Astrocyte of the cerebellum (primary cell): ENCODE measurements around the gene ANKRD11.

Experiments
- DNase-seq: peaks from one replicate; pipeline ENCODE4 v3.0.0-alpha.2; 2011; ENCODE audit warnings: low read depth
- H3K4me3 ChIP-seq: 2 replicates; pipeline ENCODE4 v1.5.1; 2011; ENCODE audit warnings: mild to moderate bottlenecking, low read depth, low read length, moderate library complexity
- CTCF ChIP-seq: IDR thresholded peaks from 2 replicates; pipeline ENCODE4 v1.5.1; 2012; ENCODE audit warnings: low read length, low read depth, moderate library complexity, mild to moderate bottlenecking; ENCODE audit errors: missing control alignments
- in situ Hi-C: cut with HindIII; loops from 2 replicates; pipeline ENCODE4 v1.10.0; 2017; ENCODE audit warnings: low sequenced_read_pairs

Gene ANKRD11

DNA sequence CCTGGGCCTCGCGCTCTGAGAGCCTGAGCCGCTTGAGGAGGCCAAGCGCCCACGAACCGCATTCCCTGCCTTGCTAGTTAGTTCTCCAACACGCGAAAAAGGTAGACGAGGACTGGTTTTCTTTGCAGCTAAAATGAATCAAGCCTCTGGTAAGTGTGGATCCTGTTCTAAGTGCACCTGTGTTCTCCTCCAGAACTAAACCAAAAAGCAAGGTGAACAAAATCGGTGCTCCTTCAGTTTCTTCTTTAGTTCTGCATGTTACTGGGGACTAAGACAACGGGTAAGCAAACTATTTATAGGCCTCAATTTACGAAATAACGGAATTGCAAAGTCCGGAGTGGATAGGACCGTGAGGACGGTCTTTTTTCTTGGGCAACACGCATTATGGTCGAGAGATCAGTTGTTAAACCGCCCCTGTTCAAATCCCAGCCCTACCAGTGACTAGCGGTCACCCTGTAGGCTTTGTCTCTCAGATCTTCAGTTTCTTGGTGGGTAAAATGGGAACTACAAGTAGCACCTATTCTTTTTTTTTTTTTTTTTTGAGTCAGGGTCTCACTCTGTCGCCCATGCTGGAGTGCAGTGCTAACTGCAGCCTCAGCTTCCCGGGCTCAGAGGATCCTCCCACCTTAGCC lies 993 bp upstream of the ANKRD11 start:
- H3K4me3 ChIP-seq, result peak overlapping the region; percentile 91
- TF ChIP-seq CTCF, result no peak
- no peak for DNase-seq
- in situ Hi-C loops, result no loop called here

DNA sequence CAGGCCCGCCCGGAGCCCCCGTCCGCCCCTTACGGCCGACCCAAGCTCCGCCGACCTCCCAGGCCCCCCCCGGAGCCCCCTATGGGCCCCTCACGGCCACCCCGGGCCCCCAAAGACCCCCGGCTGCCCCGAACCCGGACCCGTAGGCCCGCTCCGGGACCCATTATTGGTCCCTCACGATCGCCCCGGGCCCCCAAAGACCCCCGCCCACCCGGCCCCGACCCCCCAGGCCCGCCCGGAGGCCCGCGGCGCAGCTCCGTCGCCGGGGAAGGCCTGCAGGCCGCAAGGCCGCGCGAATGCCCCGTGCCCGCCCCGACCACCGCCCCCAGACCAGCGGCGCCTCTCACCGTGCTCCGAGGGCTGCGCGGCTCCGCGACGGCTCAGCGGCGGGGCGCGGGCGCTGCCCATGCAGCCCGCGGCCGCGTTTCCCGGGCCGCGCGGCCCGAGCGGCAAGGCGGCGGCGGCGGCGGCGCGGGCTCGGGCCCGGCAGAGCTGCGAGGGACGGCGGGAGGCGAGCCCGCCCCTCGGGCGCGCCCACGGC lies 393 bp downstream of the ANKRD11 start:
- no peak for DNase-seq
- peak overlapping the region; percentile 65 for H3K4me3 ChIP-seq
- in situ Hi-C loops, result no loop called here
- TF ChIP-seq CTCF, result no peak

DNA sequence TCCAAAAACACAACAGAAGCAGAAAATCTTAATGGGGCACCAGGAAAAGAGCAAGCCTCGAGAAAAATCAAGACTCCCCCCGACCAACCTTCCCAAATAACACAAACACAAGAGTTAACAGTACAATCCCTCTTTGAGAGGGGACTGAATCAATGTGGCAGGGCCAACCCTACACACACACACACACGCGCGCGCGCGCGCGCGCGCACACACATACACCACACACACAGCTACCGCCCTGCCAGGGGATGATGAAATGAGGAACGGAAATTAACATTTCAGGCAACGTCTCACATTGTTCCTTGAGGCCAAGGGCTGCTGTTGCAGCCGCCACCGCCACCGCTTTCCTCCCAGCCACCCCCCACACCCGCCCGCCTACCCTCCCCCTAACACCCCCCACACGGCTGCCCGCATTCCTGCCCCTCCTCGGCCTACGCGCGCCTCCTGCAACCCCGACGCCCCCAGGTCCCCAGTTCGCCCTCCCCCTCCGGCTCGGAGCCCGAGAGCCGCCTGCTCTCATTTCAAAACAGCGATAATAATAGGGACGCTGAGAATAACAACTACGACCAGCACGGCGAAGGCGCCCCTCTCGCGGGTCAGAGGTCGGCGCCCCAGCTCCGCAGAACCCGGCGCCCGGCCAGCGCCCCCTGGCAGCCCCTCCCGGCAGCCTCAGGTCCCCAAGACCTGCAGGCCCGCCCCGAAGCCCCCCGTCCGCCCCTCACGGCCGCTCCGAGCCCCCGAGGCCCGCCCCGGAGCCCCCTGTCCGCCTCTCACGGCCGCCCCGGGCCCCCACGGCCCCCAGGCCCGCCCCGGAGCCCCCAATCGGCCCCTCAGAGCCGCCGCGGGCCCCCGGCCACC lies 1.1 kb downstream of the ANKRD11 start:
- no peak for TF ChIP-seq CTCF
- in situ Hi-C loops, result no loop called here
- DNase-seq, result peak; percentile 87
- peak overlapping the region; percentile 65 for H3K4me3 ChIP-seq

- DNase-seq, result no peak
- in situ Hi-C loops, result no loop called here
- TF ChIP-seq CTCF, result no peak
- H3K4me3 ChIP-seq, result no peak overlapping the region
Measured at GRCh38 chr16:89485701-89486246, 4.6 kb downstream of the ANKRD11 start.

DNA sequence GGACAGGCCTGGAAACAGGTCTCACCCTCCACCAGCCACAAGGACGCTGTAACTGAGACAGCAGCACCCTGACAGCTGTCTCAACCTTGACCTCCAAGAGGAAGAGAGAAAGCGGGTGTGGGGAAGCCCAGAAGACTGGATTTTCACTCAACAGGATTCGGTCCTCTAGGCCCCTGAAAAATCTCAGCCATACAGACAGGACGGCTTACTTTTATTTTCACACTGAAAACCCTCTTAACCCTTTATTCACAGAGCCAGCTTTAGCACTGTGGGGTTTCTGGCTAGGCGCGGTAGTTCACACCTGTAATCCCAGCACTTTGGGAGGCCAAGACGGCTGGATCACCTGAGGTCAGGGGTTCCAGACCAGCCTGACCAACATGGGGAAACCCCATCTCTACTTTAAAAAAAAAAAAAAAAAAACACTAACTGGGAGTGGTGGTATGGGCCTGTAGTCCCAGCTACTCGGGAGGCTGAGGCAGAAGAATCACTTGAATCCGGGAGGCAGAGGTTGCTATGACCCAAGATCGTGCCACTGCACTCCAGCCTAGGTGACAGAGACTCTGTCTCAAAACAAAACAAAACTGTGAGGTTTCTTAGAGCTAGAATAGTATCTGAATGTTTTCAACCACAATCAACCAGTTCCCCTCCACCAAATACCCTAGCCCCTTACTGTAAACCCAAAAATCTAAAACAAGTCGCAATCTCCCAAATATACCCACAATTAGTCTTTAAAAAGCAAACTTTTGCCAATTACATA lies 5.3 kb downstream of the ANKRD11 start:
- DNase-seq, result no peak
- in situ Hi-C loops, result no loop called here
- TF ChIP-seq CTCF, result no peak
- no peak overlapping the region for H3K4me3 ChIP-seq

DNA sequence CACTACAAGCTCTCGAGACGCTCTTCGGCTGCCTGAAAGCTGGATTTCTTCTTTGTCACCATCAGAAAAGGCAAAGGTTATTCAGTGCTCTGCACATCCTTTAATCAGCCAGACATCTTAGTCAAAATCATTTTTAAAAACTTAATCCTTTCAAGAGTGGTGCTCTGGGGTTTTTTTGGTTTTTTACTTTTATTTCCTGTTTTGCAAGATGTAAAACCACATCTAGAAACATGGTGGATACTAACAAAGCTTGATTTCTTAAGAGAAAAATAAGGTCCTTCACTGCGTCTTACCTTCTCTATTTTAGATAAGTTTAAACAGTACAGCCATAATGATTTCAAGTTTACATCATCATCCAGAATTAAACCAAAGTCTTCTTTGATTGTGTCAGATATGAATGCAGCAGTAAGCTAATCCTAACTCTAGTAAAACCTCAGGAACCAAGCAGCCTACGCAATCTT lies 6.3 kb downstream of the ANKRD11 start:
- in situ Hi-C loops, result no loop called here
- DNase-seq, result no peak
- no peak overlapping the region for H3K4me3 ChIP-seq
- no peak for TF ChIP-seq CTCF
